ENCODE results near the gene TLE7.

The TLE7 gene

GRCh38 chr16:71442051-71442440 is at the start of gene TLE7:
TLE7 (minus strand) TSS chr16:71442054; CDS start chr16:71433324, 8,730 bp downstream.
- DNase-seq (ENCODE audit: low spot score), result no peak

DNA sequence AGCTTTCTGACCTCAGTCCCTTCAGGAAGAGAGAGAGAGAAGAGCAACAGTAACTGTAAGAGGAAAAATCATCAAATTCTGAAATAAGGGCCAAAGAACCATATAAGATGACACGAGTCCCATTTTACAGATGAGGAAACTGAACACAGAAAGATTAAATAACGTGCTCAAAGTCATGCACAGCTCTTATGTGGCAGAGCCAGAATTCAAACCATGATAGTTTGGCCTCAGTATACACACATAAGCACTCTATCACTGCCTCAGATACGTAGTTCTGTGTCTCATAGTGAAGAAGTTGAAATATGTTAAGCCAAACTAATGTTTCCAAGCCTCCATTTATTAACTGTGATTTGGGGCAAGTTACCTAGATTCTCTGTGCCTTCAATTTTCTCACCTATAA is 49.2 kb upstream of the TLE7 start:
- DNase-seq (ENCODE audit: low spot score), result no peak

GRCh38 chr16:71490361-71490760 is 48.5 kb upstream of the TLE7 start:
- no peak for DNase-seq (ENCODE audit: low spot score)

- DNase-seq (ENCODE audit: low spot score), result no peak
Measured at GRCh38 chr16:71489122-71489521, 47.3 kb upstream of the TLE7 start, which contains the start of gene ZNF19. ZNF19 (minus strand) TSS chr16:71489324; CDS start chr16:71482114, 7,210 bp downstream.

GRCh38 chr16:71484006-71484893 is 42.4 kb upstream of the TLE7 start:
- peak; percentile 54 for DNase-seq (ENCODE audit: low spot score)

DNA sequence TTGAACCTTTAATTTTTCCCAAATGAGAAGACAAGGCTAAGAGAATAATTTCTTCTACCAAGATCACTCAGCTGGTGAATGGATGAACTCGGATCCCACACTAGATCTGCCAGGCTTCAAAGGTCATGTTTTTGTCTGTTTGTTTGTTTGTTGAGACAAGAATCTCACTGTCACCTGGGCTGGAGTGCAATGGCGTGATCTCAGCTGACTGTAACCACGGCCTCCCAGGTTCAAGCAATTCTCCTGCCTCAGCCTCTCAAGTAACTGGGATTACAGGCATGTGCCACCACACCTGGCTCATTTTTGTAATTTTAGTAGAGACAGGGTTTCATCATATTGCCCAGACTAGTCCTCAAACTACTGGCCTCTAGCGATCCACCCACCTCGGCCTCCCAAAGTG is 40.7 kb upstream of the TLE7 start:
- DNase-seq (ENCODE audit: low spot score), result no peak

DNA sequence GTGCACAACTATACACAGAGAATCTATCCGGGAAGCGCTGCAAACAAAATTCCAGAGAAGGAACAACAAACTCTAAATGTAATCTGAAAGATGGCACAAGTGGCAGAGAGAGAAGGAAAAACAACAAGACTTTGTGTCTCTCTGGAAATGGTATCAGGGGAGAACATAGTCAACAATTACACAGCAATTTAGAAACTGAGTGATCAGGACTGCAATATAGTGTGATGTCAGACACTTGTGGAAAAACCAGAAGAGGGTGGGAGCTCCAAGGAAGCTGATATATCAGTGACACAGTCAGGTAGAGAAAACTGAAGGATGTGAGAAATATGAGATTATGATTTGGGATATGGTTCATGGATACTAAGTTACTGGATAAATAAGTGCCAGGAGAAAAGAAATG is 39.1 kb upstream of the TLE7 start:
- DNase-seq (ENCODE audit: low spot score), result no peak

DNA sequence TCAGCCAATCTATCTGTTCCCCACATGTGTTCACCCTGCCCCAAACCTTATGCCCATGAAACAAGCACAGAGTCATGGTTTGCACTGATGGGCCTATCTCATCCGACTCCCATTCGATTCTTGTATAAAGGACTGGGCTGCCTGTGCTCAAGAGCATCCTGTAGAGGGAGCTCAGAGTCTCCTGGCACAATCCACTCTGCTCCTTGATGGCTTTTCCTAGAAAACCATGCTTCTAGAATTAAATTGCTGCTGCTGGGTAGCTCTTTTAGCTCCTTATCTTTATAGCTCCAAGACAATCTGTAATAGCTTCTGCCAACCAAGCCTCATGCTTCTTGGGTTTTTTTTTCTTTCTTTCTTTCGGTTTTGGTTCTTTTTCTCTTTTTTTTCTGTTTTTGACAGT is 37.6 kb upstream of the TLE7 start:
- DNase-seq (ENCODE audit: low spot score), result peak; percentile 17

DNA sequence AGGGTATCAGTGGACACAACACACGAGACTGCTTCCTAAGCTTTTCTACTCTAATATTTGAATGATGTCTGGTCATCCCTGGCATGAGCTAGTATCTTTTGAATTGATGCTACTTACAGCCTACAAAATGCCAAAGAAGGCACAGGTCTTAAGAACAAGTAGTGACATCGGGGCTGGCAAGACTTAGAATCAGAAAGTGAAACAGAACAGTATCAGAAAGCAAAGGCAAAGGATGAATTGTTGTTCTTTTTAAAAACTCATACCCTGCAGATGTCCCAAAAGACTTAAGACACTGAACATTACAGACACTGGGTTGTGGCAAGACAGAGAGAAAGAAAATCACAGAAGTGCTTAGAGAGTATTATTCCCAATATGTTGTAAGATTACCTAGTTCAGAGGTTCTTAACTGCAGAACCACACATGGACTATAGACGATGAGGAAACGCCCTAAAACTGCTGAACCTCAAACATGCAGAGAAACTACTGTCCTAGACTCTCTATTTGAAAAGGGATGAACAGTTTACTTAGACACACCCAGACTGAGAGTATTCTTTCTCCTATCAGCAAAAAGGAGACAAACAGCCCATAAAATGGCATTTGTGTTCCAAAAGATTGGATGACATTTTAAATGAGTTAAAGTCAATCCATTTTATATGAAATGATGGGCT is 34.7 kb upstream of the TLE7 start:
- no peak for DNase-seq (ENCODE audit: low spot score)

- no peak for DNase-seq (ENCODE audit: low spot score)
Measured at GRCh38 chr16:71474864-71475263, 33.0 kb upstream of the TLE7 start.

GRCh38 chr16:71473891-71474290 is 32.0 kb upstream of the TLE7 start:
- no peak for DNase-seq (ENCODE audit: low spot score)

DNA sequence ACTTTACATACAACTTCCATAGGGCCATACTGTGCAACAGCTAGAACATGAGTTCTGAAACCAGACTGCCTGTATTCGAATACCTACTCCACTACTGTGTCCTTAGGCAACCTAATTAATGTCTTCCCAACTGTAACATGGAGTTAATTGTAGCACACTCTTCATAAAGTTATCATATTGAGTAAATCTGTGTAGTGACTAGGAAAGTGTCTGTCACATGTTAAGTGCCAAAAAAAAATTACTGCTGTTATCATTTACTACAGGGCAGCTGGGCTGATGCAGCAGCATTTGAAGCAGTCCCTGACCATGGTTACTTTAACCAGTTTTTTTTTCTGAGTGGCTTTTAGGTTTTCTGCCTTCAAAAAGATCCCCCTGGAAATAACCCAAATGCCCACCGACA is 31.1 kb upstream of the TLE7 start:
- DNase-seq (ENCODE audit: low spot score), result no peak

DNA sequence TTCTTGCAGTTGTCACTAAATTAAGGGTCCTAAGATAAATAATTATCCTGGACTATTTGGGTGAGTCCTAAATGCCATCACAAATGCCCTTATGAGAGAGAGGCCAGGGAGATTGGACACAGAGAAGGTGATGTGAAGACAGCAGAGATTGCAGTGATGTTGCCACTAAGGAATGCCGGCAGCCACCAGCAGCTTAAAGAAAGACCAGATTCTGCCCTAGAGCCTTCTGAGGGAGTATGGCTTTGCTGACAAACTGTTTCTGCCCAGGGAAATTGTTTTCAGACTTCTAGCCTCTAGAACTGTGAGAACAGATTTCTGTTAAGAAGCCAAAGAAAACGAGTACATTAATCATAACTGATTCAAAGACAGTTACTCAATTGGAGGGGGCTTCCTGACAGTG is 30.2 kb upstream of the TLE7 start:
- no peak for DNase-seq (ENCODE audit: low spot score)

GRCh38 chr16:71467810-71468209 is 26.0 kb upstream of the TLE7 start:
- peak; percentile 38 for DNase-seq (ENCODE audit: low spot score)

DNA sequence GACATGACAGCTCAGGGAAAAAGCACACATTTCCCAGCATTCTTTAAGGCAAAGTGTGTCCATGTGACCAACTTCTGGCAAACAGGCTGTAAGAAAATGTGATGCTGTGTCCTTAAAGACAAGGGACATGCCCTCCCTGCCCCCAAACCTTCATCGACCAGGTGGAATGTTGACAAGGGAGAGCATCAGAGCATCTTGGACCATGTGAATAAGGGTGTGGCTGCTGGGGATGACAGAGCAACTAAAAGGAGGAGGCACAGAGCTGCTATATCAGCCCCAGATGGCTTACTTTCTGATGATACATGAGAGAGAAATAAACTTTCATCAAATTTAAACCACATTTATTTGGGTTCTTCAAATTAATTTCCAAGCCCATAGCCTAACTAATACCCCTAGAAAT is 22.4 kb upstream of the TLE7 start:
- DNase-seq (ENCODE audit: low spot score), result no peak

- DNase-seq (ENCODE audit: low spot score), result peak; percentile 61
Measured at GRCh38 chr16:71461686-71462648, 20.1 kb upstream of the TLE7 start, which contains the start of gene ZNF23. ZNF23 (minus strand) TSS chr16:71462247; CDS start chr16:71456796, 5,451 bp downstream.

DNA sequence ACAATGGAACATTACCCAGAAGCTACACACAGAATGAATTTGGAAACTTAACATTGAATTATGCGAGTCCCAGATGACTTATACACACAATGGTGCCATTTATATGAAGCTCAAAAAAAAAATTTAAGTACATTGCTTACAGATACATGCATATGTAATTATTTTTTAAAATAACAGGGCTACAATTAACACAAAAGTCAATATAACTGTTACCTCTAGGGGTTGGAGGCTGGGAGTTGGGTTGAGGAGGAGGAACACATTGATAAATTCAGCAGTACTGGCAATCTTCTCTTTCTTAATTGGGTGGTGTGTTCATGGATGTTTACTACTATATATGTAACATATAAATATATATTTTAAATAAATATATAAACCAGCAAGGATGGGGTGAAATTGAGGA is 19.1 kb upstream of the TLE7 start:
- no peak for DNase-seq (ENCODE audit: low spot score)

DNA sequence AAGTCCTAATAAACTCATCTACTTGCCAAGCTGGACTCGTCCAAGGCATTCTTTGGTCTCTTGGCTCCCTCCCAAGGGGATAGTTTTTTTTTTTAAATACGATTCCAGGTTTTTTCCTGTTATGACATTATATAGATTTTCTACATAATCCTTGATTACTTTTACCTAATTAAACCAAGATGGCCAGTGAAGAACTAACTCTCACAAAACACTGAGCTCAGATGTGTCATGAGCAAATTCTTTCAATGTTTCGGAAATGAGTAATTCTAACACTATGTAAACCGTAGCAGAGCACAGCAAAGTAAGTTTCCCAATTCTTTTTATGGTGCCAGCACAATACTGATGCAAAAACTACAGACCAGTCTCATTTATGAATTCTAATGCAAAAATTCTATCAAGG is 18.4 kb upstream of the TLE7 start:
- no peak for DNase-seq (ENCODE audit: low spot score)

DNA sequence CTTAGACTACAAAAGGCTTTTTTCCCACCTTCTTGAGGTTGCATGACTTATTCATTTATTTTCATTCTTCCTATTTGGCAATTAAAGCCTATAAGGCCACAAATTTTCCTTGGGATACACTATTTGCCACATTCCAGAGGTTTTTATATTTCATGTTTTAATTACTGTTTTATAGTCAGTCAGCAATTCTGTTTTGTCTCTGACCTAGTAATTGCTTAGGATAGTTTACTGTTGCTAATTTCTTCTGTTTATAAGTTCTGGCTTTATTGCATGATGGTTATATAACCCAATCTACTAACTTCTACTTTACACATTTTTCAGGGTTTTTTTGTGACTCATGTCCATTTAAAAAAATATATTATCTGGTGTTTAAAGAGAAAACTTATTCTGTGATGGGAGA is 17.7 kb upstream of the TLE7 start:
- no peak for DNase-seq (ENCODE audit: low spot score)

GRCh38 chr16:71456801-71457200 is 14.9 kb upstream of the TLE7 start:
- DNase-seq (ENCODE audit: low spot score), result no peak

DNA sequence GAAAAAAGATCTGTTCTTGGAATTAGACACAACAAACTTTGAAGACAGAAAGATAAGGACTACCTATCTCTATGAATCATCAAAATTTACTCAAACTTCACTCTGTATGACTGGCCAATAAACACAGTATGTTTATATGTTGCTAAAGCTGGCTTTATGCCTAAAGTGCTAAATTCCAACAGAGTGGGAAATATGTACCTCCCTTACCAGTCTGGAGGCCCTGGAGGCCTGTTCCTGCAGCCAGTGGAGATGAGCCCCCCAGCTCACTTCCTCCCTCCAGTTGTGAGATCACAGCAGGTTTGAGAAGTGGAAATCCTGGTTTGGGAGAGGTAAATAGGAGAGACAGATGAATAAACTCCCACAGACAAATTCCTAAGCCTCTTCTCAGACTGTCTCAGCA is 11.2 kb upstream of the TLE7 start:
- no peak for DNase-seq (ENCODE audit: low spot score)

GRCh38 chr16:71449020-71449419 is 7.2 kb upstream of the TLE7 start:
- DNase-seq (ENCODE audit: low spot score), result no peak

Data from COLO829 (cell line).